NCI-H748 (cell line): ENCODE results near the gene SRP68.
A peak's percentile ranks its signal among the peaks of the same experiment; 100 is the strongest.

Source experiments
- DNase-seq: peaks from one replicate; lab custom pipeline; 2025; ENCODE audit not compliant: unreplicated experiment; lab: John Stamatoyannopoulos, UW

The SRP68 gene

DNA sequence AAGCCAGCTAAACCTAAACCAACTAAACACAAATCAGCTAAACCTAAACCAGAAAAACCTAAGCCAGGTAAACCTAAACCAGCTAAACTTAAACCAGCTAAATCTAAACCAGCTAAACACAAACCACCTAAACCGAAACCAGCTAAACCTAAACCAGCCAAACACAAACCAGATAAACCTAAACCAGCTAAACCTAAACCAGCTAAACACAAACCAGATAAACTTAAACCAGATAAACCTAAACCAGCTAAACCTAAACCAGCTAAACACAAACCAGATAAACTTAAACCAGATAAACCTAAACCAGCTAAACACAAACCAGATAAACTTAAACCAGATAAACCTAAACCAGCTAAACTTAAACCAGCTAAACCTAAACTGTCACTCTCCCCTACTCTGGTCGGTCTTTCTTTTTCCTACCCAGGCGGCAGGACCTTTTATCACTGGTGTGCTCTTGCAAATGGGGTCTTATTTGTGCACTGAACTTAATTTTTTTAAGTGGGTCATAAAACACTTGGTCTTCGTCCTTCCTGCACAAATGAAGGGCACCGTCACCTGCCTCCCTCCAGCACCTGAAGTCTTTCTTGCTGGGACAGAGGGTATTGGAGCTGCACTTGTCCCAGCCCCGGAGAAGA, 52.4 kb downstream of the SRP68 start:
- DNase-seq, result no peak

DNA sequence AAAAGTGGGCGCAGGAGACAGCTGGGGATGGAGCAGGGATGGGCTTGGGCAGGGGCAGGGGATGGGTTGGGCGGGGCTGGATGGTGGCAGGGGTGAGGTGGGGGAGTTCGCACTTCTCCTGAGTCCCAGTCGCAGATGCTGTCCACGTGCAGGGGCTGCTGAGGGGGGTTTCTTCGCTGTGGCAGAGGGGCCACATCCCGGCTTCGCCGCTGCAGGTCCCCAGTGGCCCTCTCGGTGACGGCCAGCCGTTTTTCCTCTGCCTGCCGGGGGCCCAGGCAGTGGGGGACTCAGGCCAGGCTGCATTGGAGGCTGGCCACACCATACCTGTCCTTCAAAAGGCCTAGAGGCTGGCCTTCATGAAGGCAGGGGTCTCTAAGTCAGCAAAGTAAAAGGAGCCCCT, 53.5 kb downstream of the SRP68 start:
- no peak for DNase-seq

DNA sequence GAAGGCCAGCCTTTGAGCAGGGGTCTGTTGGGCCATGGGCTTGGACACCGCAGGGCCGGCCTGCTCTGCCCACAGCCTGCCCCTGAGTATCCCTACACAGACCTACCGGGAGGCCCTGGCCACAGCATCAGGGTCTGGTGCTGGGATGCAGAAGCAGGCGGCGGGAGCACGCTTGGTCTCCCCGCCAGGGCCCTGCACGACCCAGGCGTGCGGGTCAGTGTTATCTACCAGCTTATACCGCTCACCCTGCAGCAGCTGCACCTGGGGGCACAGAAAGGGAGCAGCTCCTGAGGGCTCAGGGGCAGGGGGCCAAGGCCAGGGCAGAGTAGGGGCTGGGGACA, 54.0 kb downstream of the SRP68 start:
- DNase-seq, result no peak

DNA sequence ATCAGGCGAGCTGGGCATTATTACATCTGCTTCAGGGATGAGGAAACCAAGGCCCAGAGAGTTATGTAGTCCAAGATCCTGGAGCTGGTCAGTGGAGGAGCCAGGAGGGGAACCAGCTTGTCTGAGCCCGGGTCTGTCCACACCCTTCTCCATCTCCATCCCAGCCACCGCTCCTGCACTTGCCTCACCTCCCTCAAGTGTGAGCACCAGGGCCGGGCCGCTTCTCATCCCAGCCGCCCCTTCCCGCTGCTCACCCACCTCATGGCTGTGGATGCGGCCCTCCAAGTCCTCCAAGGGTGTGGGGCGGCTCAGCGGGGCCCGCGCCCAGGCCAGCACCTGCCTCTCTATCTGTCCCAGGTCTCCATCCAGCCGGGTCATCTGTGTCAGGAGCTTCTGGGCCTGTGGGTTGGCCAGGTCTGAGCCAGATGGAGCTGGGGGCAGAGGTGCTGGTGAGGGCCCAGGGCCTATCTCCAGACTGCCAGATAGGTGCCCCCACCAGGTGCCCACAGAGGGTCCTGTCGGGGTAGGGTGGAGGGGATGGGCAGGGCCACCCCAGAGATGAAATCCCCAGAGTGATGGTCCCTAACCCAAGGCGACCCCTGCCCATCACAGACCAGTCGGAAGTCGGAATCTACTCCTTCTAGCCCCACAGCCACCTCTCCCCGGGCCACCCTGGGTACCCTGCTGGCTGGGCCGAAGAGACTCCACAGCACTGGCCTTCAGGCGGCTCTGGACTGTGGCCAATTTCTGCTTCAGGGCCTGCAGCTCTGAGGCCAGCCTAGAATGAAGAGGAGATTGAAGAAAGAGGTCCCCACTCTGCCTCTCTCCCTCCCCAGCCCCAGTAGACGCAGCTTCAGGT, 54.6 kb downstream of the SRP68 start:
- DNase-seq, result no peak

DNA sequence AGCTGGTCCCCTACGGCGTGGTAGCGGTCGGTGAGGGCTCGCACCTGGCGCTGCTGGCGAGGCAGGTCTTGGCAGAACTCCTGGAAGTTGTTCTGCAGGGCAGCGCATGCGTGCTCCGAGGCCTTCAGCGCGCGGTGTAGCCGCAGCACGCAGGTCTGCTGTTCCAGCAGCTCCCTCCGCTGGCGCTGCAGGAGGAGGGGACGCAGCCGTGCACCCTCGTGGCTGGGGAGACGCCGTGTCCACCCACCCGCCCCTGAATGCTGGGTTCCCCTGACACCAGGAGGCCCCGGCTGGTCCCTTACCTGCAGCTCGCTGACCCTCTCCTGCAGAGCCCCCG, 57.4 kb downstream of the SRP68 start:
- no peak for DNase-seq

DNA sequence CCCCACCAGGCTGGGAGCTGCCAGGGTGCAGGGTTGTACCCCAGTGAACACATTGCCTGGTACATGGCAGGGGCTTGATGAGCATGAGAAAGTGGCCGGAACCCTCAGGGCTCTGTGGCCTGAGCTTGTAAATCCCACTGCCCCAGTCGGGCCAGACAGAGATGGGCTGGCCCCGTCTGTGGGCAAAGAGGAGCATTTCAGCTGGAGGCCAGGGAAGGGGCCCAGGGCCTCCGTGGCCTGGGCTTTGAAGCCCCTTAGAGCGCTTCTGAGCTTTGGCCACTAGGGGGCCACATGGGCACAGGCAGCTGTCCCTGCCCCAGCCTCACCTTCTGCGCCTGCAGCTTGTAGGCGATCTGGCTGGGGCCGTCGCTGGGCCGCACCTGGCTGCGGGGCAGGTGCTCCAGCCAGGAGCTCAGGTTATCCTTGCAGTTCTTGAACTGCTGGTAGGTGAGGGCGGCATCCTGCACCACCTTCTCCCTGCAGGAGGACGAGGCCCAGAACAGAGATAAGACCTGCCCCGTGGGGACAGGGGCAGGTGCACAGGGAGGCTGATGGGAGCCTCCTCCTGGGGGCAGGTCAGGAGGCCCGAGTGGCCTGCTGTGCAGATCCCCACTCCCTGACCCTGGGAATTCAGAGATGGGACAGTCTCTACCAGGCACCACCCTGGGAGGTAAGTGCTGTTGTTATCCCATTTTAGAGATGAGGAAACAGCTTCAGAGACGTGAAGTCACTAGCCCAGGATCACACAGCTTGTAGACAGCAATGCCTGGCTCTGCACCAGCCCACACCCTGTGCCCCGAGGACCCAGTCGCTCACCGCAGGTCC, 58.0 kb downstream of the SRP68 start:
- peak; percentile 81 for DNase-seq

DNA sequence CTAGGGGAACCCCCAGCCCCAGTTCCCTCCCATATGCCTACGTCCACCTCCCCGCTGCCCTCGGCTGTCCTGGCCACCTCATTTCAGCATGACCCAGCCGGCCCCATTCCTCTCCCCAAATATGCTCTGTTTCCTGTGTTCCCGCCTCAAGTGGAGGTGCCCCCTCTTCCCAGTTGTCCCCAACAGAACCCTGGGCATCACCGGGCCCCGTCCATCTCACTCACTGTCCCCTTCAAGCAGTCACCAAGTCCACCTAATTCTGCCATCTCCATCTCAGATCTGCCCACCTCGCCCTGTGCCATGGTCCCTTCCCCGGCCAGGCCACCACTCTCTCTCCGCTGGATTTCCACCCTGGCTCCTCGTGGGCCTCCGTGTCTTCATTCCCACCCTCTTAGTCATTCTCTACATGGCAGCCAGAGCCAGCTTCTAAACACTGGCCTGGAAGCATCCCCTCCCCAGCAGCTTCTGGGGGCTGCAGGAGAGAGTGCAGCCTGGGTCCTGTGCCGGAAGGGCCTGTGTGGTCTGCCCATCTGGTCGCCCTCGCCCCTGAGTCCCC, 58.9 kb downstream of the SRP68 start:
- no peak for DNase-seq

DNA sequence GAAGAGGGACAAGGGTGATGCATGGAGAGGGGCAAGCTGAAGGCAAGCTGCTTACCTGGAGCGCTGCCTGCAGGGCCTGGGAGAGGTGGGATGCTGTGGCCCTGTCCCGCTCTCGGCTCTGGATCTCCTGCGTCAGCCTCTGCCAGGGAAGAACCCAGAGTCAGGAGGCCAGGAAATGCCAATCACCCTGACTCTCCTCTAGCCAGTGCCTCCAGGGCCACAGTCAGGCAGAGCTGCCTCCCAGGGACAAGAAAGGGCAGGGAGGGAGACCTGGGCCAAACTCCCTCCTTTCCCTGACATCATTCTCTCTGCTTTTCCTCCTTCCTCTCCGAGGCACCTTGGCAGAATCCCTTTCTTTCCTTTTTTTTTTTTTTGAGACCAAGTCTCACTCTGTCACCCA, 60.4 kb downstream of the SRP68 start:
- no peak for DNase-seq

DNA sequence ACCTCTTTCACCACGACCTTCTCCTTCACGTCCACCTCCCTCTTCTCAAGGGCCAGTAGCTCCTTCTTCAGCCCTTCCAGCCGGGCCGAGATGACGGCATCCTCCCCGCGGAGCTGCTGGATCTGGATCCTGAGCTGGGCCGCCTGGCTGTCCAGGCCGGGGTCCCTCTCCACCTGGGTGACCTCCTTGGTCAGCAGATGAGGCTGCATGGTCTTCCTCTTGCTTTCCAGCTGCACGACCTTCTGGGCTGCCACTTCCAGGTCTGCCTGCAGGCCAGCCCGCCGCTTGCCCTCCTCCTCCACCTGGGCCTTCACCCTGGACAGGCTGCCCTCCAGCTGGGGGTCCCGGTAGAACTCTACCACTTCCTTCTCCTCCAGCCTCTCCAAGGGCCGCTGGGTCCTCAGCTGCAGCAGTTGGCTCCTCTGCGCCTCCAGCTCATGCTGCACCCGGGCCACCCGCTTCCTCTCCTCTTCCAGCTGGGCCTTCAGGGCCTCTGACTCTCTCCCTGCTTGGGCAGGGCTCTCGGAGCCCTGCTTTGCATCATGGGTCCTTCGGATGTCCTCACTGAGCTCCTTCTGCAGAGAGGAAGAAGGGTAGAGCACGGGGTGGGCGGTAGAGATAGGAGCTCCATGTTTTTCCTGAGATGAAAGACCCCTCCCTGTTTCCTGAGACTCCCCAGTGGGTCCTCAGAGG, 62.2 kb downstream of the SRP68 start:
- no peak for DNase-seq

DNA sequence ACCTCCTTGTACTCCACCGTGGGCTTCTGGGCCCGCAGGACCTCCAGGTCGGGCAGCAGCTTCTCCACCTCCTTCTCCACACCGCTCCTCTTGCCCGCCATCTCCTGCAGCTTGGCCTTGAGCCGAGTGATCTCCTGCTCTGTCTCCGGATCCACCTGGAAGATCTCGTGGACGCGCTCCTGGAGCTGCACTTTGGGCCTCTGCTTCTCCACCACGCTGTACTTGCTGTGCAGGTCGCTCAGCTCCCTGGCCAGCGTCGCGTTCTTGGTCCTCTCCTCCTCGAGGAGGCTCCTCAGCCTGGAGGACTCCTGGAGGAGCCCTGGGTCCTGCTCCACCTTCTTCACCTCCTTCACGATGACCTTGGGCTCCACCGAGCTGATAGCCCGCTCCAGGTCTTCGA, 62.9 kb downstream of the SRP68 start:
- DNase-seq, result no peak

DNA sequence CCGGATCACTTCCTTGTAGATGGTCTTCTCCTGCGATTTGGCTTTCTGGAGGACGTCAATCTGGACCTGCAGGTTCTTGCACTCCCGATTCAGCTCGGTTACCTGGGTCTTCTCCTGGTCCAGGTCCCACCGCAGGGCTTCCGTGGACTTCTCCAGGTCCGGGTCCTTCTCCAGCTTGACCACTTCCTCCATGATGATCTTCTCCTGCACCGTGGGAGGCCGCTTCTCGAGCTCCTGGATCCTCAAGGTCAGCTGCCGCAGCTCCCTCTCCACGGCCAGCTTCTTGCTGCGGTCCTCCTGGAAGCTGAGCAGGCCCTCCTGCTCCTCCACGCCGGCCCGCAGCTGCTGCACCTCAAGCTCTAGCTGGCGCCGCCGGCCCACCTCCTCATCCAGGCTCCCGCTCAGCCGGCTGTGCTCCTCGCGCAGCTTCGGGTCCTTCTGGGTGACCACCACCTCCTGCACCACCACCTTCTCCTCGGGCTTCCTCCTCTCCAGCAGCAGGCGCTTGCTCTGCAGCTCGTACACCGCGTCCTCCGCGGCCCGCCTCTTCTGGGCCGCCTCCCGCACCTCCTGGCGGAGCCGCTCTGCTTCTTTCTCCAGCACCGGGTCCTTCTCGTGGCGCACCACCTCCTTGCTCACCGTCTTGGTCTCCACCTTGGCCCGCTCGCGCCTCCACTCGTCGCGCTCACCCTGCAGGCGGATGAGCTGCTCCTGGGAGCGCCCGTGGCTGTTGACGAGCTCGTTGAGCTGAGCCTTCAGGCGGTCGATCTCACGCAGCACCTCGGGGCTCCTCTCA, 63.5 kb downstream of the SRP68 start:
- DNase-seq, result no peak

DNA sequence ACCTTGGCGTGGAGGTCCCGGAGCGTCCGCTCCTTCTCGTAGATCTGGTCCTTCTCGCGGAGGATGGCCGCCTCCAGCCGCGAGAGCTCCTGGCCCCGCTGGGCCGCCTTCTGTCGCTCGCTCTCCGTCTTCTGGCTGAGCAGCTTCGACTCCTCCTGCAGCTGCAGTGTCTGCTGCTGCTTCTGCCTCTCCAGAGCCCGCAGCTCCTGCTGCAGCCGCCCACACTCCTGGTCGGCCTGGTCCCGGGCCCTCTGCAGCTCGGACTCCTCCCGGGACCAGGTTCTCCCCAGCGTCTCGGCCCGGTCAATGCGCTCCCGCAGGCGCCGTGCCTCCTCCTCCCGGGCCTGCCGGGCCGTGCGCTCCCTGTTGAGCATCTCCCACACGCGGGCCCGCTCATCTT, 64.1 kb downstream of the SRP68 start:
- DNase-seq, result no peak

DNA sequence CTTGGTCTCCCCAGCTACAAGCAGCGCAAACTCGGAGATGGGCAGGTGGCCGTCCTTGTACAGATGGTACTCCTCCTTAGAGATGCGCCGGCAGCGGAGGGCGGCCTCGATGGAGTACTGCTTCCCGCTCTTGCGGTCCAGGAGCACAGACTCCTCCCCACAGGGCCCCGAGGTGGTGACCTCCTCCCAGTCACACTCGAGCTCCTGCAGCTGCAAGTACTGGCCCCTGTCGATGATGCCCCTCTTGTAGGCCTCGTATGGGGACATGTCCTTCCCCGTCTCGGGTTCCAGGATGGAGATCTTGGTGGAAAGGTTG, 64.5 kb downstream of the SRP68 start:
- no peak for DNase-seq

DNA sequence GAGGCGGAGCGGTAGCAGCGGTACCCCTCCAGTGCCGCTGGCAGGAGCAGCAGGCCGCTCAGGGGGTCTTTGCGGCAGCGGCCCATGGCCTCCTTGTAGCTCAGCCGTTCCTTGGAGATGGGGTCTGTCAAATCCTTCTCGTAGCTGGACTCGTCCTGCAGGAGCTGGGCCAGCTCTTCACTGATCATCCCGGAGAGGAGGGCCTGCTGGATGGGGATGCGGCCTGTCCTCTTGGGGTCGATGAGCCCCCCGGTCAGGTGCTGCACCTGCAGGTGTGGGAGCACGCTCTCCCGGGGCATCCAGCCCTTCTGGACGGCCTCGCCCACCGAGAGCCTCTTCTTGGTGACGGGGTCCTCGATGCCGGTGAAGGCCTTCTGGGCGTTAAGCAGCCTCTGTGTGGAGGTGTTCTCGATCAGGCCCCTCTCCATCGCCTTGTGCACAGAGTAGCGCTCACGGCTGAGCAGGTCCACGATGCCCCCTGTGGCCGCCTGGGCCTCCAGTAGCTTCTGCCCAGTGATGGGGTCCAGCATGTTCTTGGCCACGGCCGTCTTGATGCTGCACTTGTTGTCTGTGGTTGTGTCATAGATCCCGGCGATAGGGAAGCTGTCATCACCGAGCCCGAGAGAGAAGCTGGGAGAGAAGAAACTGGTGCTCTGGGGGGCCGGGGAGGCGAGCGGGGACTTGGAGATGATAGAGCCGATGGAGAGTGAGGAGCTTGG, 65.0 kb downstream of the SRP68 start:
- DNase-seq, result no peak

DNA sequence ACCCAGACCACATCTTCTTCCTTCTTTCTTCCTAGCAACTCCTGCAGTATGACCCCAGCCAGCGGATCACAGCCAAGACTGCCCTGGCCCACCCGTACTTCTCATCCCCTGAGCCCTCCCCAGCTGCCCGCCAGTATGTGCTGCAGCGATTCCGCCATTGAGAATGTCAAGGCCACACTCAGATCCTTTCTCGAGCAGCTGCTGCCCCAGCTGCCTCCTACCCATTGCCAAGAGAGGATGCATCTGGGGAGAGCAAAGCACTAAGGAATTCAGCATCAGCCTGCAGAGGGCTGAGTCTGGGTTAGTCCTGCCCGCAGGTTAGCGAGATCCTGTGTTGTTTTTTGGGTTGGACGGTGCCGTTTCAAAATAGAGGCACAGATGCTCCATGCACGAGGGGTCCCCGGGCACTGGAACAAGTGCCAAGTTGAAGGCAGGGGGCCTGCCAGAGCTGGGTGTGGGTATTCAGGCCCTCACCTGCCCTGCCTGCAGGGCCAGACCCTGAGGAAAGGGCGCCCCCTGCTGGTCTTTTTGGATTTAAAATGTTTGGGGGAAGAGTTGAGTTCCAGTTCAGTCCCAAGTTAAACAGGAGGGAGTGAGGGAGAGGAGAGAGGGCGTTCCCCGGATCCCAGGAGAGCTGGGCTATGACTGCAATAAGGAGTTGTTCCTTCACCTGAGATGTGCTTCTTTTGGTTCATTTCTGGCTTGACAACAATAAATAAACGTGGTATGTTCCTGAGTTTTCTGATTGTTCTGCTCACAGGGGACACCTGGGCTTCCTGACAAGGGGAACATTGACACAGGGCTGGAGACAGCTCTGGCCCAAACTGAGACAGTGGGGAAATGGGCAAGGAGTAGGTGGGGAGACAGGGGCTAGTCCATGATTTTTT, 66.8 kb downstream of the SRP68 start:
- DNase-seq, result peak; percentile 68

DNA sequence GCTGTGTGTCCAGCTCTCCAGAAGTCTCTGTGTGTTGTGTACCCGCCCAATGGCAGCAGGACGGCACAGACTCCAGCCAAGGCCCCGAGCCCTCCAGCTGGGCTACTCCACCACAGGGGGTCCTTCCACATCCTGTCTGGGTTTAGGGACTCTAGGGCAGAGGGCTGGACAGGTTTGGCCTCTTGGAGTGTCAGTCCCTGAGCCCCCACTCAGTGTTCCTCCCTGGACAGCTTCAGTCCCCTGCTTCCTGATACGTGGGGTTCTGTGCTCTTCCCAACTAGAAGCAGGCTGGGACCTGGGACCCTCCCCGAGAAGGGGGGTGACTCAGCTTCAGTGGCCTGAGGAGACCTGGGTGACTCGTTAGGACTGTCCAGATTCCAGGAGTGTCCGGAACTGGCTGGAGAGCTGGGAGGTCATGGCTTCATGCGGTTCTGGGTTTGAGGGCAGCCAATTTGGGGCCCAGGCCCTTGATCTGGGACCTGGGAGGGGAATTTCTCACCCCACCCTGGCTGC, 67.5 kb downstream of the SRP68 start:
- no peak for DNase-seq

DNA sequence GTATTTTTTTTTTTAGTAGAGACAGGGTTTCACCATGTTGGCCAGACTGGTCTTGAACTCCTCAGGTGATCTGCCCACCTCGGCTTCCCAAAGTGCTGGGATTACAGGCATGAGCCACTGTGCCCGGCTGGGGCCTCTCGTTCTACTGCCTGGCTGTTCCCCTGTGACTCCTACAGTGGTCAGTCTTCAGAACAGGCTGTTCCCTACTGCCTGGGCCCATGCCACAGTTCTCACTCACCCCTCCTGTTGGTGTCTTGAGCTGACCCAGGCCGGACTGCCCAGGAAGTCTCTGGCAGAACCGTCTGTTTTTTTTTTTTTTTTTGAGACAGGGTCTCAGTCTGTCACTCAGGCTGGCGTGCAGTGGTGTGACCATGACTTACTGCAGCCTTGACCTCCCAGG, 68.4 kb downstream of the SRP68 start:
- DNase-seq, result no peak

DNA sequence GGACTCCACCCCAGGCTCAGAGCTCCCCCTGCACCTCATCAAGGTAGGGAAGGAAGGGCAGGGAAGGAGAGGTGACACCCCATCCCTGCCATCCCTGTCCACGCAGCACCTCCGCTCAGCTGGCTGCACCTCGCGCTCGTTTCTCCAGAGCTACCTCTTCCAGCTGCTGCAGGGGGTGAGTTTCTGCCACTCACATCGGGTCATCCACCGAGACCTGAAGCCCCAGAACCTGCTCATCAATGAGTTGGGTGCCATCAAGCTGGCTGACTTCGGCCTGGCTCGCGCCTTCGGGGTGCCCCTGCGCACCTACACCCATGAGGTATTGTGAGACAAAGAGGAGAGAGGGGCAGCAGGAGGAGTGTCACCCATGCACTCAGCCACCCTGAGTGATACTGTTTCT, 70.2 kb downstream of the SRP68 start:
- DNase-seq, result no peak
